Naive B cell (primary cell): ENCODE measurements around the gene DBNDD1. TPM values are rescaled to one million over a fixed set of nuclear protein-coding genes. Genes with fewer than 3 reads are reported as not detected.
A peak's percentile ranks its signal among the peaks of the same experiment; 100 is the strongest.

Experiments used
- ATAC-seq, 2 donors: fragments of 150-1000 bp; cut with Tn5 transposase; 2 replicates each; pipeline ENCODE4 v1.10.0; 2021; ENCODE audit warnings: low read depth in 2 of 2, mild to moderate bottlenecking in 2 of 2, moderate library complexity in 2 of 2
- DNase-seq: peaks from one replicate; pipeline ENCODE4 v3.0.0; 2022
- H3K27ac Mint-ChIP-seq, 6 donors: one replicate each; pipeline ENCODE4 v1.8.0; 2020 to 2022; ENCODE audit warnings: mild to moderate bottlenecking in 6 of 6, mixed read lengths in 6 of 6, moderate library complexity in 5 of 6, inconsistent platforms in 2 of 6
- H3K27me3 Mint-ChIP-seq, 3 donors: one replicate each; pipeline ENCODE4 v1.8.0; 2021 to 2022; ENCODE audit warnings: mixed read lengths in 3 of 3, mild to moderate bottlenecking in 1 of 3
- H3K36me3 Mint-ChIP-seq, 2 donors: one replicate each; pipeline ENCODE4 v1.8.0; 2020 to 2022; ENCODE audit warnings: mixed read lengths in 2 of 2, inconsistent platforms in 1 of 2, mild to moderate bottlenecking in 1 of 2
- H3K4me1 Mint-ChIP-seq, 3 donors: one replicate each; pipeline ENCODE4 v1.8.0; 2020 to 2022; ENCODE audit warnings: mixed read lengths in 3 of 3, inconsistent platforms in 1 of 3, mild to moderate bottlenecking in 1 of 3, moderate library complexity in 1 of 3
- H3K4me3 Mint-ChIP-seq, 8 donors: one replicate each; pipeline ENCODE4 v1.8.0; 2020 to 2022; ENCODE audit warnings: mild to moderate bottlenecking in 8 of 8, mixed read lengths in 8 of 8, moderate library complexity in 8 of 8, inconsistent platforms in 2 of 8
- H3K9me3 Mint-ChIP-seq, 7 donors: one replicate each; pipeline ENCODE4 v1.8.0; 2020 to 2022; ENCODE audit warnings: mixed read lengths in 7 of 7, mild to moderate bottlenecking in 5 of 7, inconsistent platforms in 2 of 7, moderate library complexity in 1 of 7
- polyA plus RNA-seq, 6 donors: library from polyadenylated mRNA; unstranded; fragments of 300-500 nt; fragmentation: Illumina TruSeq; gene quantifications; one replicate each; pipeline ENCODE4 v1.2.3, GENCODE V29; 2021; ENCODE audit warnings: low read depth in 6 of 6

The DBNDD1 gene
- polyA plus RNA-seq, 6 donors from 2014 or later = 48.9 to 149 (median 68.5) TPM

- H3K4me1 Mint-ChIP-seq = peaks cover 0 to 6% (median 1%) of the 10 kb centered on the region in 3 donors
- peaks cover 0 to 6% (median 0%) of the 10 kb centered on the region in 7 donors for H3K9me3 Mint-ChIP-seq
- peaks cover 15 to 29% of the 10 kb centered on the region in 2 donors for H3K36me3 Mint-ChIP-seq
- H3K27ac Mint-ChIP-seq = peak overlapping the region in 2 of 6 donors; percentile 74 to 84
- DNase-seq (no peak), ATAC-seq (no peak)
- peak overlapping the region in 1 of 8 donors; percentile 65 for H3K4me3 Mint-ChIP-seq
- no peaks in the 10 kb centered on the region for H3K27me3 Mint-ChIP-seq
Observed at GRCh38 chr16:90031186-90031930, 12.1 kb upstream of the DBNDD1 start.

- no peak overlapping the region for H3K27ac Mint-ChIP-seq
- ATAC-seq (no peak), DNase-seq (no peak)
- peaks cover 11 to 26% of the 10 kb centered on the region in 2 donors for H3K36me3 Mint-ChIP-seq
- H3K27me3 Mint-ChIP-seq = no peaks in the 10 kb centered on the region
- H3K4me3 Mint-ChIP-seq = no peak overlapping the region
- H3K4me1 Mint-ChIP-seq = peaks cover 0 to 11% (median 9%) of the 10 kb centered on the region in 3 donors
- H3K9me3 Mint-ChIP-seq = peaks cover 0 to 6% (median 0%) of the 10 kb centered on the region in 7 donors
Observed at GRCh38 chr16:90028985-90029384, 9.7 kb upstream of the DBNDD1 start.

GRCh38 chr16:90027611-90028010, 8.4 kb upstream of the DBNDD1 start:
- H3K9me3 Mint-ChIP-seq = peaks cover 0 to 6% (median 0%) of the 10 kb centered on the region in 7 donors
- ATAC-seq = no peak
- H3K4me3 Mint-ChIP-seq = no peak overlapping the region
- H3K27ac Mint-ChIP-seq = peak overlapping the region in 1 of 6 donors; percentile 59
- no peaks in the 10 kb centered on the region for H3K27me3 Mint-ChIP-seq
- H3K36me3 Mint-ChIP-seq = peaks cover 7 to 16% of the 10 kb centered on the region in 2 donors
- H3K4me1 Mint-ChIP-seq = peaks cover 0 to 16% (median 11%) of the 10 kb centered on the region in 3 donors
- no peak for DNase-seq

- H3K27me3 Mint-ChIP-seq = no peaks in the 10 kb centered on the region
- peaks cover 7 to 26% (median 10%) of the 10 kb centered on the region in 3 donors for H3K4me1 Mint-ChIP-seq
- peaks cover 0 to 2% of the 10 kb centered on the region in 2 donors for H3K36me3 Mint-ChIP-seq
- no peak overlapping the region for H3K4me3 Mint-ChIP-seq
- ATAC-seq = peak; percentile 45 to 48
- peak overlapping the region in 1 of 6 donors; percentile 54 for H3K27ac Mint-ChIP-seq
- no peaks in the 10 kb centered on the region for H3K9me3 Mint-ChIP-seq
- no peak for DNase-seq
Observed at GRCh38 chr16:90026135-90026534, 6.9 kb upstream of the DBNDD1 start.

GRCh38 chr16:90023078-90023447, 3.8 kb upstream of the DBNDD1 start:
- no peaks in the 10 kb centered on the region for H3K36me3 Mint-ChIP-seq
- H3K4me3 Mint-ChIP-seq = peak overlapping the region in 6 of 8 donors; percentile 72 to 92 (median 81)
- H3K9me3 Mint-ChIP-seq = no peaks in the 10 kb centered on the region
- peaks cover 16 to 36% (median 20%) of the 10 kb centered on the region in 3 donors for H3K4me1 Mint-ChIP-seq
- no peaks in the 10 kb centered on the region for H3K27me3 Mint-ChIP-seq
- ATAC-seq = no peak
- no peak for DNase-seq
- H3K27ac Mint-ChIP-seq = peak overlapping the region in 1 of 6 donors; percentile 32

- H3K27me3 Mint-ChIP-seq = no peaks in the 10 kb centered on the region
- DNase-seq (peak; percentile 63), ATAC-seq (peak; percentile 58 to 59)
- H3K4me1 Mint-ChIP-seq = peaks cover 16 to 39% (median 25%) of the 10 kb centered on the region in 3 donors
- H3K36me3 Mint-ChIP-seq = no peaks in the 10 kb centered on the region
- peak overlapping the region; percentile 72 to 92 (median 84) for H3K4me3 Mint-ChIP-seq
- H3K27ac Mint-ChIP-seq = peak overlapping the region in 2 of 6 donors; percentile 69 to 86
- no peaks in the 10 kb centered on the region for H3K9me3 Mint-ChIP-seq
Observed at GRCh38 chr16:90022209-90023077, 3.2 kb upstream of the DBNDD1 start.

- Mint-ChIP-seq H3K4me3 (peak overlapping the region; percentile 9 to 92 (median 83)), H3K27ac (peak overlapping the region in 2 of 6 donors; percentile 11 to 79), H3K9me3 (no peaks in the 10 kb centered on the region), H3K27me3 (no peaks in the 10 kb centered on the region), H3K36me3 (no peaks in the 10 kb centered on the region), H3K4me1 (peaks cover 14 to 35% (median 33%) of the 10 kb centered on the region in 3 donors)
- DNase-seq (no peak), ATAC-seq (no peak)
Observed at GRCh38 chr16:90020838-90021382, 1.7 kb upstream of the DBNDD1 start.

GRCh38 chr16:90020260-90020837, 1.1 kb upstream of the DBNDD1 start:
- Mint-ChIP-seq H3K27ac (peak overlapping the region in 2 of 6 donors; percentile 6 to 71), H3K27me3 (no peaks in the 10 kb centered on the region), H3K4me3 (peak overlapping the region; percentile 83 to 95 (median 90)), H3K9me3 (no peaks in the 10 kb centered on the region), H3K4me1 (peaks cover 18 to 41% (median 33%) of the 10 kb centered on the region in 3 donors), H3K36me3 (peaks cover 0 to 2% of the 10 kb centered on the region in 2 donors)
- ATAC-seq = no peak
- no peak for DNase-seq

- peak; percentile 71 for DNase-seq
- Mint-ChIP-seq H3K27ac (peak overlapping the region in 3 of 6 donors; percentile 6 to 71 (median 38)), H3K4me1 (peaks cover 23 to 44% (median 39%) of the 10 kb centered on the region in 3 donors), H3K36me3 (peaks cover 0 to 6% of the 10 kb centered on the region in 2 donors), H3K9me3 (no peaks in the 10 kb centered on the region), H3K4me3 (peak overlapping the region; percentile 83 to 95 (median 90)), H3K27me3 (no peaks in the 10 kb centered on the region)
- ATAC-seq = peak; percentile 78 to 80
Observed at GRCh38 chr16:90019543-90020259, 445 bp upstream of the DBNDD1 start.

- no peak for DNase-seq
- Mint-ChIP-seq H3K27ac (peak overlapping the region in 2 of 6 donors; percentile 16 to 61), H3K4me1 (peaks cover 30 to 51% (median 42%) of the 10 kb centered on the region in 3 donors), H3K27me3 (no peaks in the 10 kb centered on the region), H3K4me3 (peak overlapping the region; percentile 79 to 93 (median 90)), H3K36me3 (peaks cover 0 to 6% of the 10 kb centered on the region in 2 donors), H3K9me3 (no peaks in the 10 kb centered on the region)
- no peak for ATAC-seq
Observed at GRCh38 chr16:90018297-90018651, 982 bp downstream of the DBNDD1 start.

GRCh38 chr16:90016339-90016950, 2.8 kb downstream of the DBNDD1 start:
- Mint-ChIP-seq H3K27me3 (no peaks in the 10 kb centered on the region), H3K27ac (no peak overlapping the region), H3K9me3 (no peaks in the 10 kb centered on the region), H3K36me3 (peaks cover 0 to 6% of the 10 kb centered on the region in 2 donors), H3K4me3 (peak overlapping the region in 2 of 8 donors; percentile 23 to 91), H3K4me1 (peaks cover 28 to 62% (median 42%) of the 10 kb centered on the region in 3 donors)
- ATAC-seq (no peak), DNase-seq (no peak)
